HG02588 (cell line): ENCODE results near the gene FNIP2.
"Not testable (repeated sequence)": the region's sequence is repeated elsewhere in the genome, so short reads cannot be mapped to it uniquely, and the experiment has no call there.

Experiments
- ATAC-seq: cut with Tn5 transposase; IDR thresholded peaks from one replicate; pipeline ENCODE4 v1.9.1; 2021; ENCODE audit warnings: mild to moderate bottlenecking, moderate library complexity; ENCODE audit not compliant: unreplicated experiment

Gene FNIP2

GRCh38 chr4:158865520-158866177 lies 96.8 kb downstream of the FNIP2 start:
- no peak for ATAC-seq

GRCh38 chr4:158869001-158869400 lies 100.2 kb downstream of the FNIP2 start:
- no peak for ATAC-seq

DNA sequence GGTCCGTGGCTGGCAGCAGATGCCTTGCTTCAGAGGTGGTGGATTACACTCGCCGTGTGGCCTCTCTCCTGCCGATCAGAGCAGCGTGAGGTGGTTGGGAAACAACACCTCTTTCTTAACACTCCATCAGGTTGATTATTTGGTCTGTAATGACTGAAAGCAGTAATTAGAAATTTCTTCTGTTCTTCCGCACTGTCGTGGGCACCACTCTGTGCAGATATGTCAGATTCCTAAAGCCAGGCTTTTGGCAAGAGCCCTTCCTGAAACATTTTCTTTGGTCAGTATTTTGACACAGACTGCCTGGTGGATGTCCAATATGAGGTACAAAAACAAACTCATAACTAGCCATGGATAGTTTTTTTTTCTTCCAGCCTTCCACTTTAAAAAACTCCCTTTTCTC lies 100.9 kb downstream of the FNIP2 start:
- ATAC-seq: no peak

GRCh38 chr4:158870282-158870625 lies 101.4 kb downstream of the FNIP2 start:
- ATAC-seq: no peak

DNA sequence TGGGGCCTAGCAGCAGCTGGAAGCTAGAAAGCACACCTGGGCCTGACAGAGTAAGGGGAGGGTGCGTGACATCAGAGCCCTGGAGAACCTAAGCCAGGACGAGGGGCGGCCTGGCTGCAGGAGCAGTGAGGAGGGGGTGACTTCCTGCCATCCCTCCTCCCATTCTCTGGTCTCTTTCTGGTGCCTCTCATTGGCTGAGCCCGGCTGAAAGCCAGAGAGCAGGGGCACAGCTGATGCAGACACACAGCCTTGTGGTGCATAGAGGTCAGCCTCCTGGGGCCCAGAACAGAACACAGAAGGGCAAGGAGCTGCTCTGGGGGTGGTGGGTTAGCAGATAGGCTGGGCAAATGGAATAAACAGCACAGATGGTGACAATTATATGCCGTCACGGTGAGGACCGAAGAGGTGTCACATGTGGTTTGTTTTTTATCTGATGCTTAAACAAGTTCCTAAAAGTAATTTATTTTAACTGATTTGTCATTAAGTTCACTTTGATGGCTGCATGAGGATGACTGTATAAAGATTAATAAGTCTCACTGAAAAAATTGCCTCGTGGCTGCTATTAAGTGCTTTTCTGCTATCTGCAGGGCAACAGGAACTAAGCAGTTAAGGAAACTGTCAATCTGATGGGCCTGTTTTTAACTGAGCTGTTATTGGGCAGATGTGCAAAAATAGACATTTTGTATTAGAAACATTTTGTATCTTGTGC lies 102.0 kb downstream of the FNIP2 start:
- no peak for ATAC-seq

DNA sequence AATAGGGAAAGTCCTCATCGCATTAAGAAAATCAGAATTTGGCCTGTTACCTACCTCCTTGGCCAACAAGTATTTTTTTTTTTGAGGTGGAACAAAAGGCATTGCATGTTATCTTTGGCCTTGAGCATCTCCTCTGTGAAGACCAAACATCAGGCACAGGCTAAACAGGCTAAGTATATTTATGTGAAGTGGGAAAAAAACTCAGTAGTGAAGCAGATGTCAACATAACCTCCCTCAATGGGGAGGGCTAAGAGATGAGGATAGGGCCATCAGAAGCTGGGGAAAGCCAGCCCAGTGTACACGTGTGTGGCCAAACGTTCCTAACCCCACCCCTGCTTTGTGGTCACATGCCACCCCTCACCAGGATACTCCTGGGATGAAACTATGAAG lies 102.5 kb downstream of the FNIP2 start:
- no peak for ATAC-seq

- no peak for ATAC-seq
These were observed 105.1 kb downstream of the FNIP2 start for GRCh38 chr4:158873795-158874401.

- ATAC-seq: no peak
These were observed 106.2 kb downstream of the FNIP2 start for GRCh38 chr4:158875026-158875425.

GRCh38 chr4:158875455-158875854 lies 106.6 kb downstream of the FNIP2 start:
- ATAC-seq: no peak

DNA sequence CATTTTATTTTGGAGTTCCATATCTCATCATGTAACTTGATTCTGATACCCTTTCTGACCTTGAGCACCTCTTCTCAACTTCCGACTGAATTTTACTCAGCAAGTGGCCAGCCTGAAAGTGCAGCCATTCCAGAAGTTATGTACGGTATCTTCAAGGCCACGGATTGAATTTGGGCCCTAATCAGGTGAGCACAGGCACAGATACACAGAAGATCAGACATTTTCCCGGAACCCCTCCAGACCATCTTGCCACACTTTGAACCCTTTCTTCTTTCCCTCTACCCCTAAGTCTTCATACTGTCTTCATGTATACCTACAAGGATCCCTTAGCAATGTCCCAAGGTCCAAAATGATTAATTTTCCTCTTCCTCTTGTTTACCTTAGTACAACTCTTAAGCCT lies 108.2 kb downstream of the FNIP2 start:
- no peak for ATAC-seq

GRCh38 chr4:158882142-158882541 lies 113.3 kb downstream of the FNIP2 start:
- not testable (repeated sequence) for ATAC-seq

DNA sequence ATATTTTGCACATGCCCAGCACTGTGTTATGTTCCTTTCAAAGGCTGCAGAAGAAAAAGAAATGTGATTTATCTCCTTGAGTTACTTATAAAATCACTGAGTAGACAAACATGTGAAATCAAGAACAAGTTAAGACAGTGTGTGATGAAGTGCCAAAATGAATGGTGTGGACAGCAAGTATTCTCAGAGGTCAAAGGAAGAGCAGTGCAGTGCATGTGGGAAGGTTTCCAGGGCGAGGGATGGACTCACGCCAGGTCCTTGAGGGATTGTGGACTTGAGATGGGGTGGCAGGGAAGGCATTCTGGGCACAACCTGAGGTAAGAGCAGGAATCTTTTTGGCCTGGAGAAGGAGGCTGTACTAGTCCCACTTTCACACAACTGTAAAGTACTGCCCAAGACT lies 115.5 kb downstream of the FNIP2 start:
- no peak for ATAC-seq

- no peak for ATAC-seq
These were observed 116.7 kb downstream of the FNIP2 start for GRCh38 chr4:158885564-158885963.

DNA sequence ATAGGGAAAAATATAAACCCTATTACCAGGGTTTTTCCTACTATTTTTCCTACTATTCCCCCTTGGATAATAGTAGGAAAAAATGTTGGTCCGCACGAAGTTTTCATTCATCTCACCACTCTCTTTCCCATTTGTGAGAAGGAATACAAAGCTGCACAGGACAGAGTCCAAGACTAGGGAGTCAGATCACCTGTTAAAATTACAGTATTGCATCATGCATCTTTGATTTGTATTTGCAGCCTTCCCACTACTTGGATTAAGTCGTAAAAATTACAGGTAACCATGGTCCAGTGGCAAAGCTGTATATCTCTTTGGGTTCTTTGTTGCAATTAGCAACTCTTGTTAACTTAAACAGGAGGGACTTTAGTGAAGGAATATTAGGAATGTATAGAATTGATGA lies 121.5 kb downstream of the FNIP2 start:
- no peak for ATAC-seq

DNA sequence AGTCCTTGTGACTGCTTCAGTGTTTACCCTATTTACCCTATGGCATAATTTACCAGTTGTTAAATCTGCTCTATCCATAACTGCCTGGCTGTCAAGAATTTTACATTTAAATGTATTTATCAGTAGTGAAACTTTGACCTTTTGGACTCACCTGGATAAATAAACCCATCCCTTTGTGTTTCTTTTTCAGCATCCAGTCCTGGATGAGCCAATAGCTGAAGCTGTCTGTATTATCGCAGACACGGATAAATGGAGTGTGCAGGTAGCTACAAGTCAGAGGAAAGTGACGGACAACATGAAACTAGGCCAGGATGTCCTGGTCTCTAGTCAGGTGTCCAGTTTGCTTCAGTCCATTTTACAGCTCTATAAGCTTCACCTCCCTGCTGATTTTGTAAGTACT lies 122.4 kb downstream of the FNIP2 start:
- ATAC-seq: no peak

DNA sequence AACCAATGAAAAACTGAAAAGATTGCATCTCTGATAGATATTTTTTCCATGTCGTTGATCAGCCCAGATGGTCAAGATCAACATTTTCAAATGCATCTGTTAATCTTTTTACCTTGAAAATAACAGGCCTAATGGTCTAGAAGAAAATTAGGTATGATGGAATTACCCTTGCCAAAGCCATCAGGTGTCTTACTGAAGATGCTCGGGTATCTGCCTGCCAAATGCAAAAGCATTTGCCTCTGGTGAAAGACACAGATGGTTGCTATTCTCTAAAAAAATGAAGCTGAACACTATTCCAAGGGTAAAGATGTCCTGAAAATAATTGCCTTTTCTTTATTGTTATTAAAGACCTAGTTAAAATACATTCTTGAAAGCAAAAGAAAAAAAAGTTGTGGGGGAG lies 126.0 kb downstream of the FNIP2 start:
- ATAC-seq: no peak

GRCh38 chr4:158895797-158896576 lies 127.2 kb downstream of the FNIP2 start:
- no peak for ATAC-seq

DNA sequence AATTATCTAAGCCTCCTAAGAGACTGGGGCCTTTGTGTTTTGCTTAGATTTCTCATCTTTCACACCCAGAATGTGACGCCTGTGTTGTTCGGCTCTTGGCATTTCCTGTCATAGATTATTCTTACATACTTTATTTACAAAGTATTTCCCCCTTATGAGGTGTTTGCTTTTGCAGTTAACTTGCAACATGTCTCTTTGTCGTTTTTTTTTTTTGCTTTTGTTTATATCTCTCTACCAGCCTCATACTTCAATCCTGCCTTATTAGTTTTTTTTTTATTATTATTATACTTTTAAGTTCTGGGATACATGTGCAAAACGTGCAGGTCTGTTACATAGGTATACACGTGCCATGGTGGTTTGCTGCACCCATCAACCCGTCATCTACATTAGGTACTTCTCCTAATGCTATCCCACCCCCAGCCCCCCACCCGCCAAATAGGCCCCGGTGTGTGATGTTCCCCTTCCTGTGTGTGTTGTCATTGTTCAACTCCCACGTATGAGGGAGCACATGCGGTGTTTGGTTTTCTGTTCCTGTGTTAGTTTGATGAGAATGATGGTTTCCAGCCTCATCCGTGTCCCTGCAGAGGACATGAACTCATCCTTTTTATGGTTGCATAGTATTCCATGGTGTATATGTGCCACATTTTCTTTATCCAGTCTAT lies 127.9 kb downstream of the FNIP2 start:
- not testable (repeated sequence) for ATAC-seq

- ATAC-seq: not testable (repeated sequence)
These were observed 131.6 kb downstream of the FNIP2 start for GRCh38 chr4:158900408-158900807.

- ATAC-seq: not testable (repeated sequence)
These were observed 133.7 kb downstream of the FNIP2 start for GRCh38 chr4:158902280-158903078.
